HL-60/S4 treated with retinoic acid at 250 ng/mL for 4 days and 3 days (cell line): ENCODE measurements around the gene COX17.

Experiments used
- in situ Hi-C: fragments of 300-500 bp; cut with MboI; formaldehyde crosslinking; loops from 2 replicates; pipeline ENCODE4 v1.7.0; 2022; ENCODE audit warnings: low sequenced_read_pairs

Gene COX17

GRCh38 chr3:119676771-119677640 is at the start of gene COX17:
TSS of gene COX17 (minus strand) at chr3:119677406. CDS start at chr3:119677310, 96 bp downstream.
- in situ Hi-C loops = loop anchor here (25.0 kb wide), 1 partner anchor 790 kb away; no protein-coding TSS in a partner anchor

DNA sequence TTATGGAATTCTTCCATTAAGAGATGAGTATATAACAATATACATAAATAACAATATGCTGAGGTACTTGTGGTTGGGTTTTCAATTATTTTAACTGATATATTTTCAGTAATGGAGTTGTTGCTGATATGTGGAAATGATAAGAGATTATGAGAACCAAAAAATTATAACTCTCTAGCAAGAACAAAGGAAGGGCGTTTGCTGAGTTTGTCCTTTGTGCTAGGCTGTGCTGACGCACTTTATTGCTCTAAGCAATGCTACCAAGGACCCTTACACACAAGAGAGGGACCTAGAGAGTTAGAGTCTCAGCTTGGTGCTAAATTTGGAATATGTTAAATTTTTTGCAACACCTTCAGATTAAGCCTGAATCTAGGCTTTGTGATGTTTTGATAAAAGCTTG is 49.7 kb upstream of the COX17 start:
- in situ Hi-C loops = no loop called here

DNA sequence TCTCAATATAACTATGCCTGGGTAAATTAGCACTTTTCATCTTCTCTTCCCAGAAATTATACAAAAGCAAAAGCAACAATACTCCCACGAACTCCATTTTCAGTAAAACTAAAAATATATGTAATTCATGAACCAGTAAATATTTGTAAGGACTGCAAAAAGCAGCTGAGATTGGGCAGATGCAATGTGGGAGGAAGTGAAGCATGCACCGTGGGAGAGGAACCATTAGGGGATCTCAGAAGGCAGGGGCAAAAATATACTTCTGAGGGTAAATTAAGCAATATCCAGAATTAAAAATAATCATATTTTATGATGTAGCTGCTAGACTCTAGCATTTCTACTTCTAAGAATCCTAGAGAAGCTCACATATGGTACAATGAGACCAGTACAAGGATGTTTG is 45.8 kb upstream of the COX17 start:
- in situ Hi-C loops = no loop called here

- in situ Hi-C loops = no loop called here
These were observed 40.3 kb upstream of the COX17 start for GRCh38 chr3:119717520-119717919.

DNA sequence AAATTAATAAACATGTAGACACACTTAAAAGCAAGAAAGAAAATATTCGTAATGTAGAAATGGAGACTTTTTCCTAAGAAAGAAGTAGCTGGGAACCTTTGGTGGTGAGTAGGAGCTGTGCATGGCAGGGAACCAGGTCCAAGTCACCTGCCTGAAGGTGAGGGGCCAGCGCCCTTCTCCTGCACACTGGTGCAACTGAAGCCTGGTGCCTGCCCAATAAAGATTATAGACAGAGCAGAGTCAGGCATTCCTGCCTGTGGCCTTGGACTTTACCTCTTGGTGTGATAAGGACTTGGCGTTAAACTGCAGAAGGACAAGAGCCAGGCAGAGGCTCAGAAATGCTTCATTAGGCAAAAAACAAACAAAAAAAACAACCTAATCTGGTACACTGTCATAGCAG is 39.8 kb upstream of the COX17 start:
- in situ Hi-C loops = no loop called here

DNA sequence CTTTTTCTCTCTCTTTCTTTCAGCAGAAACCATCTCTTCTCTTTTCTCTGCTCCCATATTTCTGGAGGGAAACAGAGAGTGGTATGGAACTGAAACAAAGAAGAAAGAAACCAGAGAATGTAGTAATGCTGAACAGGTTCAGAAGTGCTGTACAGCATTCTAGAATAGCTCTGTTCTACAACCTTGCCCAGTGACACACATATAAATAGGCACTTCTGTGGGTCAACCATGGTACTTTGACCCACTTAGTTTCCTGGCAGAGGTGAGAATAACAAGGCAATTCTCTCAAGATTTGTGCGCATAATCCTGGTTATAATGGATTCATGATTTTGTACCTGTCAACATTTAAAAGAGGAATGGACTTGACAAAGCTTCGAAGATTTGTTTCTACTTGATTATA is 37.9 kb upstream of the COX17 start:
- in situ Hi-C loops = no loop called here

GRCh38 chr3:119703820-119704531 is 26.8 kb upstream of the COX17 start:
- in situ Hi-C loops = no loop called here

DNA sequence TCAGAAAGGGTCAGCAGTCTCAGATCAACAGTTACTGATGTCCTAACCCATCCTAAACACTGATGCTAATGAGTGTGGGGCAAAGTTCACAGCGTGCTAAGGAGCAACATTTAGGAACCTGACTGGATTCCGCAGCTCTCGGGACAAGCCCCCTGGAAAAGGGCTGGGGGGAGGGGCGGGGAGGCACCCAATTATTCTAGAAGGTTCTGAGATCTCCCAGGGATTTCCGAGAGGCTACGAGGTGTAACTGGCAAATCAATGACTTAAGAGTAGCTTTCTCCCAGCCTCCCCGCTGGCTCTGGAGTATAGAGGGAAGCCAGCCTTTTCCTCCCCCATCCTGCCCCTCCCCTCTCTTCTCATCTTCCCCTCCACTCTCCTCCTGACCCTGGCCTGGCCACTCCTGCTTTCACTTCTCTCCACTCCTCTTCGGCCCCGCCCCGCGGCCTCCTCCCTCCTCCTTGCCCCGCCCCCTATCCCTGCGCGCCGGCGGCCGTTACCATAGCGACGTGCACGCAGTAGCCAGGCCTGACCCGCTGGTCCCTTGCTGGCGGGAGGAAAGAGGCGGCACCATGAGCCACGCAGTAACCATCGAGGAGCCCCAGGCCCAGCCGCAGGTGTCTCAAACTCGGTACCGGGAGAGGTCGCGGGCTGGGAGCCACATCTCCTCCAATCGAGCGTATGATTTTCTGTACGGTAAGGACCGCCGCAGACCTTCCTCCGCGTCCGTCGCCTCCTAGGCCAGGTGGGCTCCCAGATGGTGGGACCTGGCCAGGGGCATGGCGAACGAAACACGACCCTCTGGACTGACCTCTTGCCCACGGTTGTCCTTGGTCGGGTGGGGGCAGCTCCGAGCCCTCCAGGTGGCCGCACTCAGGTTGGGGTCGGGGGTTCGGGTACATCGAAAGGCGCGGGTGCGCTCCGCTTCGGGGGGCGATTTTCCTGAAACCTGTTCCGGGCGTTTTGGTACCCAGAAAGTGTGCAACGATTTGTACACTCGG is 25.6 kb upstream of the COX17 start, which contains the start of gene CFAP91:
TSS of gene CFAP91 (plus strand) at position 493 of the 998 bp plus-strand sequence. CDS start at position 570, 77 bp downstream.
- in situ Hi-C loops = no loop called here

DNA sequence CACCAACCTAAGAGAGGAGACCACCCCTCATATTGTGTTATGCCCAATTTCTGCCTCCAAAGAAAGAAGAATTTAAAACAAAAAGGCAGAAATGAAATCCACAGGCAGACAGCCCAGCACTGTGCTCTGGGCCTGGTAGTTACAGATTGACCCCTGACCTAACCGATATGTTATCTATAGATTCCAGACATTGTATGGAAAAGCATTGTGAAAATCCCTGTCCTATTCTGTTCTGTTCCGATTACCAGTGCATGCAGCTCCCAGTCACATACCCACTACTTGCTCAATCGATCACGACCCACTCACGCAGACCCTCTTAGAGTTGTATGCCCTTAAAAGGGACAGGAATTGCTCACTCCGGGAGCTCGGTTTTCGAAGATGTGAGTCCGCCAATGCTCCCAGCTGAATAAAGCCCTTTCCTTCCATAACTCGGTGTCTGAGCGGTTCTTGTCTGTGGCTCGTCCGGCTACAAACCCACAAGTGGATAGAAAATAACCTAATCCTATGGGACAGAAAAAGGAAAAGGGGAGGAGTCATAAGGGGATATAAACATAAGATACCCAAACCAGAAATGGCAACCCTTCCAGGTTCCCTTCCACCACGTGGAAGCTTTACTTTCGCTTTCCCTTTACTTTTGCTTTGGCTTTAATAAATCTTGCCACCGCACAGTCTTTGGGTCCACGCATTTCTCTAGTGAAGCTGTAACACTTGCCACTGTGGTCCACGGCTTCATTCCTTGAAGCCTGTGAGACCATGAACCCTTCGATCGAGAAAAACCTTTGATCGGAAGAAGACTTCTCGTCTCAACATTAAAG is 23.9 kb upstream of the COX17 start:
- in situ Hi-C loops = no loop called here

DNA sequence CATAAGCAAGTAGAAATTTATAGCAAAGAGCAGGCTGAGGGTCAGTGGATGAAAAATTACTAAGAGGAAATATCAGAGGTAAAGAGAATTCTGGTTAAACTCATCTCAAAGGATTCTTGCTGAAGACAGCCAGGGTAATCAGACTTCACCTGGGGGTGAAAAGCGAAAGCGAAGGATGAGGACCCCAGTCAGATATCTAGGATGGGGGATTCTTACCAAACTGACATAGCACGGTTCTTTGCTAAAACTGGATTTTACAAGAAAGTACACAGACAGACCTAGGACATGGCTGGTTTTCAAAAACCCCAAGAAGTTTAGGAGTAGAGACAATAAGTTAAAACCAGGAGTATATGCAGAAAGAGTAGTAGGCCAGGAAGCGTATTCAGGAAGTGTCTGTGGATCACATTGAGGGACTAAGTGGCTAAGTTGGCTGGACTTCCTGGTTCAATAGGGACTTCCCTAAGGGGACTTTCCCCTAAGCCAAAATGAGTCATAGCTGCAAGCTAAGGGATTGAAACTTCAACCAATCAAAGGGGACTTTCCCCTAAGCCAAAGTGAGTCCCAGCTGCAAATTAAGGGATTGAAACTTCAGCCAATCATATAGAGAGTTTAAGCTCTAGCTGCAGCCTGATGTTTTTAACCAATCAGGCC is 23.2 kb upstream of the COX17 start:
- in situ Hi-C loops = no loop called here

DNA sequence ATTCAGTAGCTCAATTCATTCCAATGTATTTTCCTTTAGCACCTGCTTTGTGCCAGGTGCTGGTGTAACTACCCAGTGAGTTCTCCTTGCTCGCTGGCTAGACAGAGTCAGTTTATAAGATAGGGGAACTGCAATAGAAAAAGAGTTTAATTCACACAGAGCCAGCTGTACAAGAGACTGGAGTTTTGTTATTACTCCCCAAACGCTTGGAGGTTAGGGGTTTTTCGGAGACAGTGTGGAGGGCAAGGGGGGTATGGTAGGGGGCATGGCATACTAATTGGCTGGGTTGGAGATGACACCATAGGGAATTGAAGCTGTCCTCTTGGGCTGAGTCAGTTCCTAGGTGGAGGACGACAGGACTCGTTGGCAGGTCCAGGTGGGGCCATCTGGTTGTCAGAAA is 20.2 kb upstream of the COX17 start:
- in situ Hi-C loops = loop anchor here (25.0 kb wide), 1 partner anchor 810 kb away; no protein-coding TSS in a partner anchor

DNA sequence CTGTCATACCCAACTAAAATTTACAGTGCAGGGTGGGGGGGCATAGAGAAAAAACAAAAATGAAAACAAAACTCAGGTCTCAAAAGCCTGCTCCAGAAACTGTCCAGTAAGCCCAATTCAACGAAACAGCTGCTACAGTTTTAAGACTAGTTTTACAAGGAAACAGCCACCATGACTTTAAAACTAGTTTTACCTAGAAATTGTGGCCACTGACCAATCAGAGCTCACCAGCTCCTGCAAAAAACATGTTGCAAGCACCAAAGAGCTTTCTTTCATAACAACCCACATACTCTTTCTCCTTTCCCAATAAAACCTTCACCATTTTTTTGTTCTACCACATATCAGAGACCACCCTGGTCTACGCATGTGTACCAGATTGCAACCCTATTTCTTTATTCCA is 18.3 kb upstream of the COX17 start:
- in situ Hi-C loops = loop anchor here (25.0 kb wide), 1 partner anchor 808 kb away; no protein-coding TSS in a partner anchor

DNA sequence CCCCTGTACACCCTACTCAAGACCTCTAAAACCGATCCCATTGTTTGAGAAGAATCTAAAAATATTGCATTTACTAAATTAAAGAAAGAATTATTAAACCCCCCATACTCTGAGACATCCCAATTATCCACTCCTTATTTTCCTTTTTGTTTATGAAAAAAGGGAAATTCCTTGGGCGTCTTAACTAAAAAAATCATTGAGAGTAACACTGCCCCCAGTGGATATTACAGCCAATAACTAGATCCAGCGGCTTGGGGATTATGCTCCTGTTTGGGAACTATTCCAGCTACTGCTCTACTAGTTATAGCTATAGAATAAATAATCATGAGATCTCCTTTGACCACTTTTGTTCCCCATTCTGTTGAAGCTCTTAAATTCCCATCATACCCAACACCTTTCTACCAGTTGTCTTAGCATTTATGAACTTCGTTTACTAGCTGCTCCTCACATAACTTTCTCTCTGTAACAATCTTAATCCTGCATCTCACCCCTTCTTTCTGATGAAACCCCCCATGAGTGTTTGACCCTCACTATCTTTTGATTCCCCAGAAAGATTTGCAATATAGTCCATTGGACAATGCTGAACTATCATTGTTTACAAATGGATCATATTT is 12.9 kb upstream of the COX17 start:
- in situ Hi-C loops = loop anchor here (25.0 kb wide), 1 partner anchor 803 kb away; no protein-coding TSS in a partner anchor

GRCh38 chr3:119683421-119683820 is 6.2 kb upstream of the COX17 start:
- in situ Hi-C loops = loop anchor here (25.0 kb wide), 1 partner anchor 796 kb away; no protein-coding TSS in a partner anchor

- in situ Hi-C loops = loop anchor here (25.0 kb wide), 1 partner anchor 794 kb away; no protein-coding TSS in a partner anchor
These were observed 4.1 kb upstream of the COX17 start for GRCh38 chr3:119681279-119681678.

DNA sequence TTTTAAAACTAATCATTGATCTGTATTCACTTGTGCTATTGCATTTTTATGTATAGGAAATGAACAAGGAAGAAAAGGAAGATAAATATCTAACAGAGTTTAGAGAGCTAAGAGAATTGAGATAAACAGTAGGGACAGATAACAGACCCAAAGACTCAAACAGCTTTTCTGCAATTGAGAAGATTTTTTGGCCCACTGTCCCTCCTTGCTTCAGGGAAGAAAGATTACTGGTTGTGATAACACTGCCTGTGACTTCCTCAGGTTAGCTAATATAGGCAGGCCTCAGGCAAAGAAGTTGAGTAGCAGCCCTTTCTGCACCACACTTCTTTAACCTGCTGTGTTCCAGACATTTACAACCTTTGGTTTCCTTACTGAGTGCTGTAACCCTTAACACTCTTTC is 2.7 kb upstream of the COX17 start:
- in situ Hi-C loops = loop anchor here (25.0 kb wide), 1 partner anchor 793 kb away; no protein-coding TSS in a partner anchor

DNA sequence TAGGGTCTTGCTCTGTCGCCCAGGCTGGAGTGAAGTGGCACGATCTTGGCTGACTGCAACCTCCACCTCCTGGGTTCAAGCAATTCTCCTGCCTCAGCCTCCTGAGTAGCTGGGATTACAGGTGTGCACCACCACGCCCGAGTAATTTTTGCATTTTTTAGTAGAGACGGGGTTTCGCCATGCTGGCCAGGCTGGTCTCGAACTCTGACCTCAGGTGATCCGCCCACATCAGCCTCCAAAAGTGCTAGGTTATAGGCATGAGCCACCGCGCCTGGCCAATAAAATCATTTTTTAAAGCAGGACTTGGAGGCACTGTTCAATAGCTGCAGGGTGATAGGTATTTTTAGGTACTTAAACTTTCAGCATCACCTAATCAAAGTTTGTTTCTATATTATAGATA is 1.0 kb upstream of the COX17 start:
- in situ Hi-C loops = loop anchor here (25.0 kb wide), 1 partner anchor 791 kb away; no protein-coding TSS in a partner anchor

DNA sequence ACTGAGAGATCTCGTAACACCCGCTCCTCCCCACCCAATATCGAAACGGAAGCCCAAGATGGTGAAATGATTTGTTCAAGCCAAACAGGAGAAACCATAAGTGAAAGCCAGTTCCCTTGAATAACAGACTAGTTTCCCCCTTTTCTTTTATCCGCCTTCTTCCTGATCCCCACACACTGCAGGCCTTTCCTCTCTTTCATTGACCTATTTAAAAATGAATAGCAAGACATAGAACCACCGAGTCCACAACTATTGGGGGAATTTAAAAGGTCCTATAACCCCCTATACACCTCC is 382 bp upstream of the COX17 start:
- in situ Hi-C loops = loop anchor here (25.0 kb wide), 1 partner anchor 790 kb away; no protein-coding TSS in a partner anchor
